ENCODE data around the gene ACAP2.
A peak's percentile ranks its signal among the peaks of the same experiment; 100 is the strongest.

ACAP2 gene

DNA sequence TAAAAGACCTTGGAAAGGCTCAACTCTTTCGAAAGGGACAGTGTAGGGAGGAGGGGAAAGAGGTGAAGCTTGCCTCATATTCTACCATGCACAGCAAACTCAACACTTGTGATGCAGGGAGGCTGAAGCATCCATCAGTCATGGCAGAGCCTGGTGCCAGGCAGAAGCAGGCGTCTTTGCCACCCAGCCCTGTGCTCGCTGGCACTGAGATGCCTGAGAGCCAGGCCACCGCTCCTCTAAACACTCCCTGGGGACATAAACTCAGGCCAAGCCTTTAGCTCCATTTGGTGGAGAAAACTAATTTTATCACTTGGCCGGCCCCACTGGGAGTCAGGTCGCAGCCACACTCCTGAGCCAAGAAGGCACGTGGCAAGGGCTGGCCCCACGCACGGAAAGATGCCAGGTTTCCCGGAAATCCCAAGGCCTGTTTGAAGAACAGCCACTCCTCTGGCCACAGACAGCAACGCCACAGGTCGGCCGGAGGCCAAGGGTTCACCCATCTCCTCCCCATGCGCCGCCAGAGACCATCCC lies 202.6 kb downstream of the ACAP2 start:
- no peak for DNase-seq (ENCODE audit: insufficient read length, low spot score)
- TF ChIP-seq, protein P1, sequence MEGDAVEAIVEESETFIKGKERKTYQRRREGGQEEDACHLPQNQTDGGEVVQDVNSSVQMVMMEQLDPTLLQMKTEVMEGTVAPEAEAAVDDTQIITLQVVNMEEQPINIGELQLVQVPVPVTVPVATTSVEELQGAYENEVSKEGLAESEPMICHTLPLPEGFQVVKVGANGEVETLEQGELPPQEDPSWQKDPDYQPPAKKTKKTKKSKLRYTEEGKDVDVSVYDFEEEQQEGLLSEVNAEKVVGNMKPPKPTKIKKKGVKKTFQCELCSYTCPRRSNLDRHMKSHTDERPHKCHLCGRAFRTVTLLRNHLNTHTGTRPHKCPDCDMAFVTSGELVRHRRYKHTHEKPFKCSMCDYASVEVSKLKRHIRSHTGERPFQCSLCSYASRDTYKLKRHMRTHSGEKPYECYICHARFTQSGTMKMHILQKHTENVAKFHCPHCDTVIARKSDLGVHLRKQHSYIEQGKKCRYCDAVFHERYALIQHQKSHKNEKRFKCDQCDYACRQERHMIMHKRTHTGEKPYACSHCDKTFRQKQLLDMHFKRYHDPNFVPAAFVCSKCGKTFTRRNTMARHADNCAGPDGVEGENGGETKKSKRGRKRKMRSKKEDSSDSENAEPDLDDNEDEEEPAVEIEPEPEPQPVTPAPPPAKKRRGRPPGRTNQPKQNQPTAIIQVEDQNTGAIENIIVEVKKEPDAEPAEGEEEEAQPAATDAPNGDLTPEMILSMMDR (IDR thresholded peaks at IDR 0.05; ENCODE audit: insufficient read depth, missing control alignments) = no peak
- no peak for FAIRE-seq

DNA sequence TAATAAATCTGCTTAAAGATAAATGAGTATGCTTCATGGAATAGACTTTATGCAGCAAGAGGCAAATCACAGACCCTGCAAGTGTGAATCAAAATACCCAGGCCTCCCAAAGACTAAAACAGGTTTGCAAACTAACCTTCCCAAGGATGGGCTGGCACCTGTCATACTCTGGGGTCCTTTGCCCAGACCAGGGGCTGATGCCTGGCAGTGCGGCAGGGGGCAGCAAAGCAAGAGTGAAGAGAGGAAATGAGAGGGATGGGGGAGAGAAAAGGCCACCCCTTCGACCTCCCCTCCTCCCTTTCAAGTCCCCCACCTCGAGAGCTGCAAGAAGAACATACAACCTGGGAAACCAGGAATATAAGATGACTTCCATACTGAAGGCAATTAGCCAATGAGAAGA lies 203.7 kb downstream of the ACAP2 start:
- FAIRE-seq (no peak), DNase-seq (ENCODE audit: insufficient read length, low spot score) (no peak)
- TF ChIP-seq, protein P1 (IDR thresholded peaks at IDR 0.05; ENCODE audit: insufficient read depth, missing control alignments) = peak; percentile 0

DNA sequence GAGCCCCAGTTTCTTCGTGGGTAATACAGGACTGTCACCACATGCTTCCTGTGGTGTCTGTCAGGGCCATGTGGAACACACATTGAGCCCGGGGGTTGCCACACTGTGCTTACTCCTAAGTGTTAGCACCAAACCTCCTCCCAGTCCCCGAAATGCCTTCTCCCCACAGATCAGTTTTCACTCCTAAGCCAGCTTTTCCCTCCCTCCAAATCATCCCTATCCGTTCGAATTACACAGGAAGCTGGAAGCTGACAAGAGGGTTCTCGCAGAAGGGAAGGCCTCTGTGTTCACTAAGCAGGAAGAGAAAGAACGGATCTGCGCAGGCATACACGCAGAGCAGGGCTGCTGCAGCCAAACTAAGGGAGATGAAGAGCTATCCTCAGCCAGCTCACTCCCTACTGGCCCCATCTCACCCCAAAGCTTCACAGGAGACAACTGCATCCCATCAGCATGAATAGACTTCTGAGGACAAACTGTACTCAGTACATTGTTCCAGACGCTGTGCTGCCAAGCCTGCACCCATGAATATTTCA lies 204.2 kb downstream of the ACAP2 start:
- TF ChIP-seq, protein P1 (IDR thresholded peaks at IDR 0.05; ENCODE audit: insufficient read depth, missing control alignments) = no peak
- DNase-seq (ENCODE audit: insufficient read length, low spot score) (no peak), FAIRE-seq (no peak)

DNA sequence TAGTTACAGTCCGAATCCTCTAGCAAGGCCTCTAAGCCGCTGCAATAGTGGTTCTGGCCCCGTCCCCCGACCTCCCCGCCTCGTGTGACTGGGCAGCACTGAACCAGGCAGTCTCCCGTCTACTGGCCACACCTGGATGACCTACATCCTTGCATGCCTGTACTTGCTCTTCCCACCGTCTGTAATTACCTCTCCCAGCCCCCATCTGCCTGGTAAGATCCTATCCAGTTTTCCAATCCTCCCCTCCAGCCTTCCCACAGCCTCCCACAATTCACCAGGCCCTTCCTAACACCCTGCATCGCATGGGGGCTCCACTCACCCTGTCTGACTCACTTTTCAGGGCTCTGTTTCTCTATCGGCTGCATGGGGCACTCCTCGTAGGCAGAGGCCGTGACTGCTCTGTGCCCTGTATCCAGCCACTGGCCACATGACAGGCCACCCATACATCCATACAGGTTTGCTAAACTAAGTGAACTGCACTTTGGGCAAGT lies 204.7 kb downstream of the ACAP2 start:
- TF ChIP-seq, protein P1 (IDR thresholded peaks at IDR 0.05; ENCODE audit: insufficient read depth, missing control alignments) = no peak
- DNase-seq (ENCODE audit: insufficient read length, low spot score) = no peak
- FAIRE-seq = no peak

DNA sequence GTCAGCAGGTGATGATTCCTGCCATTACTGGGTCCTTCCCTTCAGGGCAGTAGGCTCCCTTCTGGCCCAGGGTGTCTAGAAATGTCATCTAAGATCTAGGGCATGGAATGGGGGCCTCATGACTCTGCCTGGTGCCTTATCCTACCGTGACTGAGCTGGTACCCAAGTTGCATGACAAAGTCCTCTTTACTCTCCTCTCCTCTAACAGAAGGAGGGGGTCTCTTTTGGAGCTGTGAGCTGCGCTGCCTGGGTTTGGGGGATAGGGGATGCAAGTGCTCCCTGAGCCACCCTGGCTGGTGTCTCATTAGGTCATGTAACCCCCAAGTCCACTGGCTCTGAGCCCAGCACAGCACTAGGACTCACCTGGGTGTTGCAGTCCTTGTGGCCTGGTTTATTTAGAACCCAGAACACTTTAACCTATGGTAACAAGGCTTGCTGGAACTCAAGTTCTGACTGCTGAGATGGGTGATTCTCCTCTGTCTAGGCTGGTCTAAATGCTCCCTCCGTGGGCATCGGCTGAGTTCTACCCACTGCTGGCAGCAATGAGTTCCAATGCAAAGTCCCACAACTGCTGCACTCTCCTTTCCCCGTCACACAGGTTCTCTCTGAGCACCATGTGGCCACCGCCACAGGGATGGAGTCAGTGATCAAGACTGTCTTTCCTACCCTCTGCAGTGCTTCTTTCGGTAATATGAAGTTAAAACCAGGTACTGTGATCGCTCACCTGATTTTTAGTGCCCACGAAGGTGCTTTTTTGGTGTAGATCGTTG lies 205.8 kb downstream of the ACAP2 start:
- TF ChIP-seq, protein P1 (IDR thresholded peaks at IDR 0.05; ENCODE audit: insufficient read depth, missing control alignments) = no peak
- no peak for FAIRE-seq
- DNase-seq (ENCODE audit: insufficient read length, low spot score) = no peak

DNA sequence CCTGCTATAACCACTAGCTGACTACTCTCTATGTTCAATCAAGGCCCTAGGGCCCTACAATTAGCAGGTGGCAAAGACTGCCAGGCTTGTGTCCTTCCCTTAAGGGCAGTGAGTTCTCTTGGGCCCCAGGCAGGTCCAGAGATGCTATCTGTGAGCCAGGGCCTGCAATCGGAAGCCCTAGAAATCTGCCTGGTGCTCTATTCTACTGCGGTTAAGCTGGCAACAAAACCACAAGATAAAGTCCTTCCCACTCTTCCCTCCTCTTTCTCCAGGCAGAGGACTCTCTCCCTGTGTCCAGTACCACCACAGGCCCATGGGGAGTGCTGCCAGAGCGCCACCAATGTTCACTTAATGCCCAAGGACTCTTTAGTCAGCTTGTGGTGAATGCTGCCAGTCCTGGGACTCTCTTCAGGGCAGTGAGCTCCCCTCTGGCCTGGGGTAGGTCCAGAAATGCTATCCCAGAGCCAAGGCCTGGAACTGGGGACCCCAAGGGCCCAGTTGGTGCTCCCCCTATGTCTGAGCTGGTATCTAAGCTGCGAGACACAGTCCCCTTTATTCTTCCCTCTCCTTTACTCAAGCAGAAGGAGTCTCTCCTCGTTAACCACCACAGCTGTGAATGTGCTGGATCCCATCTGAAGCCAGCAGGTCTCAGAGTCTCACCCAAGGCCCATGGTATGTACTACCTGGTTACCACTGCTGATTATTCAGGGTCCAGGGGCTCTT lies 206.6 kb downstream of the ACAP2 start:
- DNase-seq (ENCODE audit: insufficient read length, low spot score) (no peak), FAIRE-seq (no peak)
- TF ChIP-seq, protein P1 (IDR thresholded peaks at IDR 0.05; ENCODE audit: insufficient read depth, missing control alignments) = no peak

All from D721Med (cell line).